22Rv1 (cell line): Measurements from ENCODE around the gene MTHFR.

Experiments used
- H3K27ac ChIP-seq: fragments of 450-650 bp; 2 replicates; pipeline ENCODE4 v1.5.1; 2017
- ZFX ChIP-seq: fragments of 450-650 bp; IDR thresholded peaks from 2 replicates; pipeline ENCODE4 v1.6.1; 2017; ENCODE audit warnings: antibody characterized with exemption, borderline replicate concordance
- TF ChIP-seq, protein P1 (sequence below): fragments of 450-650 bp; IDR thresholded peaks from 2 replicates; pipeline ENCODE4 v1.5.1; 2017; ENCODE audit warnings: mild to moderate bottlenecking

MTHFR gene

DNA sequence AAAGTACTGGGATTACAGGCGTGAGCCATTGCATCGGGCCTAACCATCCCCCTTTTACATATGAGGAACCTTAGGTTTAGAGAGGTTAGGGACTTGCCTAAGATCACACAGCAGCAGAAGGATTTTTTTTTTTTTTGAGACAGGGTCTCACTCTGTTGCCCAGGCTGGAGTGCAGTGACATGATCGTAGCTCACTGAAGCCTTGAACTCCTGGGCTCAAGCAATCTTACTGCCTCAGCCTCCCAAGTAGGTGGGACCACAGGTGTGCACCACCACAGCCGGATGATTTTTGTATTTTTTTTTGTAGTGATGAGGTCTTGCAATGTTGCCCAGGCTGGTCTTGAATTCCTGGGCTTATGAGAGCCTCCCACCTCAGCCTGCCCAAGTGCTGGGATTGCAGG, 46.0 kb downstream of the MTHFR start:
- no peak for TF ChIP-seq ZFX
- TF ChIP-seq, protein P1, sequence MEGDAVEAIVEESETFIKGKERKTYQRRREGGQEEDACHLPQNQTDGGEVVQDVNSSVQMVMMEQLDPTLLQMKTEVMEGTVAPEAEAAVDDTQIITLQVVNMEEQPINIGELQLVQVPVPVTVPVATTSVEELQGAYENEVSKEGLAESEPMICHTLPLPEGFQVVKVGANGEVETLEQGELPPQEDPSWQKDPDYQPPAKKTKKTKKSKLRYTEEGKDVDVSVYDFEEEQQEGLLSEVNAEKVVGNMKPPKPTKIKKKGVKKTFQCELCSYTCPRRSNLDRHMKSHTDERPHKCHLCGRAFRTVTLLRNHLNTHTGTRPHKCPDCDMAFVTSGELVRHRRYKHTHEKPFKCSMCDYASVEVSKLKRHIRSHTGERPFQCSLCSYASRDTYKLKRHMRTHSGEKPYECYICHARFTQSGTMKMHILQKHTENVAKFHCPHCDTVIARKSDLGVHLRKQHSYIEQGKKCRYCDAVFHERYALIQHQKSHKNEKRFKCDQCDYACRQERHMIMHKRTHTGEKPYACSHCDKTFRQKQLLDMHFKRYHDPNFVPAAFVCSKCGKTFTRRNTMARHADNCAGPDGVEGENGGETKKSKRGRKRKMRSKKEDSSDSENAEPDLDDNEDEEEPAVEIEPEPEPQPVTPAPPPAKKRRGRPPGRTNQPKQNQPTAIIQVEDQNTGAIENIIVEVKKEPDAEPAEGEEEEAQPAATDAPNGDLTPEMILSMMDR = no peak
- no peak overlapping the region for H3K27ac ChIP-seq

DNA sequence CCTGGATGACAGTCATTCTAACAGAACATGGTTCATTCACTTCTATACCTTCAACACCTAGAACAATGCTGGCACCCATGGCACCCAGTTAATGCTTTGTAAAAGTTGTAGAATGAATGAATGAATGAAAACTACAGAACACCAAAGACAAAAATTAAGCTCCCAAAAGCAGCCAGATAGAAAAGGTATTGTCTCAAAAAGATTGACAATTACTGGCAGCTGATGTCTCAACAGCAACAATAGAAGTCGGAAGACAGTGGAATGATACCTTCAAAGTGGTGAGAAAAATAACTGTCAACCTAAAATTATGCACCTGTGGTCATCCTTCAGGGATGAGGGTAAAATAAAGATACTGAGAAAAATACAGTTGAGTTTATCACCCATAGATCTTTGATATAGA, 48.7 kb downstream of the MTHFR start:
- TF ChIP-seq, protein P1 = no peak
- TF ChIP-seq ZFX = no peak
- no peak overlapping the region for H3K27ac ChIP-seq

DNA sequence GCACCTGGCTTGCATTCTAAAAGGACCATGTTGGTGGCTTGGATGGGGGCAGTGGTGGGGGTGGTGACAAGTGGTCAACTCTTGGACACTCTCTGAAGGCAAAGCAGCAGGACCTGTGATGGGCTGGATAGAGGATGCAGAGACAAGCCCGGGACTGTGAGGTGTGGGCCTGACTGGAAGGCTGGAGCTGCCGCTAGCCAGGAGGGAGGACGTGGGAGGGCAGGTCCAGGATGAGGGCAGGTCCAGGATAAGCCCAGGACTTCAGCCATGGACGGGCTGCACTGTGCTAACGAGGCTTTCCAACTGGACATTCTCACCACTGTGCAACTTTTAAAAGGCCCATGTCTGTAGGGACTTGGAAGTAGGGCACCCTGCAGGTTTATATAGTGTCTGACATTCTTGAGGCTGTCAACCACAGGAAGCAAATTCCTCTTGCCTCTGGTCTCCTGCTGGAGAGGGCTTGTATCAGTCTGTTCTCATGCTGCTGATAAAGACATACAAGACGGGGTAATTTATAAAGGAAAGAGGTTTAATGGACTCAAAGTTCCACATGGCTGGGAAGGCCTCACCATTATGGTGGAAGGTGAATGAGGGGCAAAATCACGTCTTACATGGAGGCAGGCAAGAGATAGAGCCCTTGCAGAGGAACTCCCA, 52.1 kb downstream of the MTHFR start:
- TF ChIP-seq, protein P1 = no peak
- no peak for TF ChIP-seq ZFX
- H3K27ac ChIP-seq = no peak overlapping the region

DNA sequence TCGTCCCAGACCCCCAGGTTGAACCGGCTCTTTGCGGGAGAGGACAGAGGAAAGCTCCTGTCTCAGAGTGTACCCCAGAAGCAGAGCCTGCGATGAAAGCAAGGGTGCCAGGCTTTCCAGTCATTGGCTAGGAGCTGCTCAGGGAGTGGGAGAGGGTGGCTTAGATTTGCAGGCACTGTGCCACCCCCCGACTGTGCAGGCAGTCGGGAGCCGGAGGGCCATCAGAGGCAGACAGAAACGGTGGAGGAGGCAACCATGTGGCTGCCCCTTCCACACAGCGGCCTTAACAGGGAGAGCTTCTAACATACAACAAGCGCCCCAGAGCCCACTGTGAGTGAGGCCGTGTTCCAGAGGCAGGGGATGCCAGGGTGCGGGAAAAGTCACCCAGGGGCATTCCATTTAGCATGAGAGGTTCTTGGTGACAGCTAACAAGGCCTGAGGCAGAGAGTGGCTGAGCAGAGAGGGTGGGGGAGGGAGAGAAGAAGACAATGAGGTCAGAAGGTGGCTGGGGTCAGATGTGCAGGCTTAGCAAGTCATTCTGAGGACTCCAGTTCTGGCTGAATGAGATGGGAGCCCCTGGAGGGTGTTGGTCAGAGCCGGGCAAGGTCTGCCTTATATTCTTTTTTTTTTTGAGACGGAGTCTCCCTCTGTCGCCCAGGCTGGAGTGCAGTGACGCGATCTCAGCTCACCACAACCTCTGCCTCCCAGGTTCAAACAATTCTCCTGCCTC, 53.2 kb downstream of the MTHFR start:
- H3K27ac ChIP-seq = no peak overlapping the region
- TF ChIP-seq, protein P1 = no peak
- no peak for TF ChIP-seq ZFX

DNA sequence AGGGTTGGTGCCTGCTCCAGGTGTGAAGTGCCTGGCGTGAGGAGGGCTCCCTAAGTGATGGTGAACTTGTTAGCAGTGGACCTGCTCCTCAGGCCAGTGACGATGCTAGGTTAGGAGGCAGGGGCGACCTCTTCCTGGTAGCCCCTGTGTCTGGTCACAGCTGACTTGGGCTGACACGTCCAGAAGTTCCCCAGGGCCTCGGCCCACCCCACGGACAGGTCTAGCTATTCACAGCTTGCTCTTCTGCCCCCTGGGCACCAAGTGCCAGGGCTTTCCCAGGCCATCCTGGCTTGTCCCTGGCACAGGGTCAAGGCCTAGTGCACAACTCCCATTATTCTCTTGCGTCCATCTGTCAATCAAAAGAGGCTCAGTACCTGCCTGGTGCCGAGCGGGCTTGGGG, 54.7 kb downstream of the MTHFR start:
- TF ChIP-seq, protein P1 = no peak
- no peak for TF ChIP-seq ZFX
- H3K27ac ChIP-seq = no peak overlapping the region

DNA sequence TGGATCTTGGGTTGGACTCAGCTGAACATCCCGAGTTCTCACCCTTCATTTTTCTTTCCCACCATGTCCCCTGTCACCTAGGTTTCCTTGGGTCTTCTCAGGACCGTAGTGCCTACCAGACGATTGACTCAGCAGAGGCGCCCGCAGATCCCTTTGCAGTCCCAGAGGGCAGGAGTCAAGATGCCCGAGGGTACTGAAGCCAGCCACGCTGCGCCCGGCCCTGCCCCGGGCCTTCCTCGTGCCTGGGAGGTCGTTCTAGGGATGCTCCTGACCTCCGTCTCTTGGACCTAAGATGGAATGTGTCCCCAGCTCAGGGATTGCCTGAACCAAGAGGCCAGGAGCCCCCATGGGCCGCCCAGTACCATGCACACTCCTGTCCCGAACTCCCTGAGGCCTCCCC, 55.8 kb downstream of the MTHFR start:
- no peak for TF ChIP-seq ZFX
- TF ChIP-seq, protein P1 = no peak
- no peak overlapping the region for H3K27ac ChIP-seq

DNA sequence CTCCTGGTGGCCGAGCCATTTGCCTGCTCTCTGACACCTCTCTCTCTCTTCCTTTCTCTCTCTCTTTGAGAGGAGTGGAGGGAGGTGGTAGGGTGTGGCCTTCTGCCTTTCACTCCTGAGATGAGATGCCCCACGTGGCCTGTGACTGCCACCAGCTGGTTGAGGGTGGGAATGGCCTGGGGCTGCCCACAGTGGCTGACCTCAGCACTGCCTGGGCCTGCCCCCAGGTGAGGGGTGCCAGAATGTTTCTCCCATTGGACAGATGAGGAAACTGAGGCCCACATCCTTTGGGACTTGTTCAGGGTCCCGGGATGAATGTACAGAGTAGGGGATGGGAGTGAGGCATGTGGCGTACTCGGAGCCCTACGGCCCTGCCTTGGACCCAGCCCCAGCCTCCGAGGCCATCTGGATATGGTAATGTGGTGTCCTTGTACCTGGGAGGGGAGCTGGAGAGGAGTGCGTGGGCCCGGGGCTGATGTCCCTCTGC, 56.5 kb downstream of the MTHFR start:
- TF ChIP-seq ZFX = no peak
- TF ChIP-seq, protein P1 = peak; percentile 21
- H3K27ac ChIP-seq = no peak overlapping the region
